Neural crest cell (in vitro differentiated cells): Measurements from ENCODE around the gene NIN. TPM values are rescaled to one million over a fixed set of nuclear protein-coding genes. Genes with fewer than 3 reads are reported as not detected.

ENCODE experiments used
- DNase-seq: peaks from one replicate; pipeline ENCODE4 v3.0.0; 2021; ENCODE audit warnings: low read depth, mixed read lengths, low spot score
- H3K27ac Mint-ChIP-seq: one replicate; pipeline ENCODE4 v1.8.0; 2021; ENCODE audit warnings: mild to moderate bottlenecking, mixed read lengths; ENCODE audit not compliant: unreplicated experiment
- H3K27me3 Mint-ChIP-seq: 2 replicates; pipeline ENCODE4 v1.8.0; 2021; ENCODE audit warnings: low read depth, mild to moderate bottlenecking, mixed read lengths
- H3K36me3 Mint-ChIP-seq: 2 replicates; pipeline ENCODE4 v1.8.0; 2021; ENCODE audit warnings: low read depth, mild to moderate bottlenecking, mixed read lengths
- H3K4me1 Mint-ChIP-seq: 2 replicates; pipeline ENCODE4 v1.8.0; 2021; ENCODE audit warnings: mixed read lengths
- H3K4me3 Mint-ChIP-seq: one replicate; pipeline ENCODE4 v1.8.0; 2021; ENCODE audit warnings: mild to moderate bottlenecking, mixed read lengths
- H3K9me3 Mint-ChIP-seq: 2 replicates; pipeline ENCODE4 v1.8.0; 2021; ENCODE audit warnings: mixed read lengths
- total RNA-seq: library from RNA; stranded (reverse); gene quantifications from 2 replicates; pipeline ENCODE4 v1.2.1, GENCODE V29; 2021
- TF ChIP-seq, protein P1 (sequence below): fragments of 200-600 bp; sonication (generic); conservative IDR thresholded peaks from 2 replicates; pipeline ENCODE4 v1.5.0; 2021; ENCODE audit warnings: antibody characterized with exemption, mild to moderate bottlenecking

NIN gene
- total RNA-seq, 1 donor from 2014 or later: 94.9 TPM

DNA sequence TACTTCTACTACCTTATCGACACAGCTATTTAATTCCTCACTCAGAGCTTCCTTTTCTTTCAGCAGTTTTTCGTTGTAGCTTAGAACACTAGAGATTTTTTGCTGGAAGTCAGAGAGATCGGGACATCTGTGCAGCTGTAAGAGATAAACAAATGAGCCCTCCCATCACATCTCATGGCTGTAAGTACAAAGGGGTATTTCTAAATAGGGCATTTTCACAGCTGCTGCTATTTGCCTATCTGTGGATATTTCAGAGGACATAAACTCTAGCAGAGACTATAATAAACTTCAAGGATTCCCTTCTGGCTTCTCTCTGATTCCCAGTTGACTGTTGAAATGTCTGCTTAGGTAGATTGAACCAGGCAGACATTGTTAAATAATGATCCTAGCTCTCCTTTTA lies 86.7 kb downstream of the NIN start:
- Mint-ChIP-seq H3K4me1 (no peaks in the 10 kb centered on the region), H3K9me3 (peaks cover 2% of the 10 kb centered on the region), H3K27me3 (no peaks in the 10 kb centered on the region), H3K27ac (no peak overlapping the region), H3K4me3 (no peak overlapping the region), H3K36me3 (peaks cover 31% of the 10 kb centered on the region)
- TF ChIP-seq, protein P1, sequence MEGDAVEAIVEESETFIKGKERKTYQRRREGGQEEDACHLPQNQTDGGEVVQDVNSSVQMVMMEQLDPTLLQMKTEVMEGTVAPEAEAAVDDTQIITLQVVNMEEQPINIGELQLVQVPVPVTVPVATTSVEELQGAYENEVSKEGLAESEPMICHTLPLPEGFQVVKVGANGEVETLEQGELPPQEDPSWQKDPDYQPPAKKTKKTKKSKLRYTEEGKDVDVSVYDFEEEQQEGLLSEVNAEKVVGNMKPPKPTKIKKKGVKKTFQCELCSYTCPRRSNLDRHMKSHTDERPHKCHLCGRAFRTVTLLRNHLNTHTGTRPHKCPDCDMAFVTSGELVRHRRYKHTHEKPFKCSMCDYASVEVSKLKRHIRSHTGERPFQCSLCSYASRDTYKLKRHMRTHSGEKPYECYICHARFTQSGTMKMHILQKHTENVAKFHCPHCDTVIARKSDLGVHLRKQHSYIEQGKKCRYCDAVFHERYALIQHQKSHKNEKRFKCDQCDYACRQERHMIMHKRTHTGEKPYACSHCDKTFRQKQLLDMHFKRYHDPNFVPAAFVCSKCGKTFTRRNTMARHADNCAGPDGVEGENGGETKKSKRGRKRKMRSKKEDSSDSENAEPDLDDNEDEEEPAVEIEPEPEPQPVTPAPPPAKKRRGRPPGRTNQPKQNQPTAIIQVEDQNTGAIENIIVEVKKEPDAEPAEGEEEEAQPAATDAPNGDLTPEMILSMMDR: no peak
- DNase-seq: no peak

DNA sequence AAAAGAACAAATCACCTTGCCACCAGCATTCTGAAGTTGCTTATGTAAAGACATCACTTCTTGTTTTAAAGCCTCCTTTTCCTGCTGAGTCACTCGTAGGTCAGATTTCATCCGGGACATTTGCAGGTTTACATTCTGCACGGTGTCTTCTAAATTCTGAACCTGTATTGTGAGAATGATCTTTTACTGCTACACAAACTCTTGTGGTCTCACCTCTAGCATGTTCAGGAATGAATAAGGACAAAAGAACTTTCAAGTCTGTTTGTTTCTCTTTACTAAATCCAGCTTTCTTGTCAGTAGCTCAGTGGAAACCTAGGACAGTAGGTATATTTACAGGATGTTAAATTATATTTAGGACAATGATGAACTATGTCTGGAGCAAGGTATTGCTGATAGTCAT lies 89.4 kb downstream of the NIN start:
- Mint-ChIP-seq H3K27ac (no peak overlapping the region), H3K36me3 (peaks cover 19% of the 10 kb centered on the region), H3K27me3 (no peaks in the 10 kb centered on the region), H3K9me3 (no peaks in the 10 kb centered on the region), H3K4me1 (no peaks in the 10 kb centered on the region), H3K4me3 (no peak overlapping the region)
- no peak for DNase-seq
- TF ChIP-seq, protein P1: no peak

DNA sequence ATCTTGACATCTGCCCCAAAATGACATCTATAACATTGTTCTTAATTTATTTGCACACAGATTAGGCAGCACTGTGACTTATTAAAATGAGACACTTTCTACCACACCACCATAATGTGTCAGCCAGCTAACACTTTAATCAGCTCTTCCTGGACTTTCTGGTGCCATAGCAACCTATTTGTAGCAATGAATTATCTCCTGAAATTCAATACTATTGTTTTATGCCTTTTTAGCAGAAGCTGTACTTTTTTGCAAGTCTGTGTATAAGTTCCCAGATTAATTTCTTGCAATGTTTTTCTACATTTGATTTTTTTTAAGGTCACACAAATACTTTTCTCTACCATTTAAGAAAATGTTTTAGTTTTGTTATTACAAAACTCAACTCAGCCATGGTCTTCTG lies 90.1 kb downstream of the NIN start:
- Mint-ChIP-seq H3K9me3 (no peaks in the 10 kb centered on the region), H3K4me3 (no peak overlapping the region), H3K27ac (no peak overlapping the region), H3K4me1 (no peaks in the 10 kb centered on the region), H3K27me3 (no peaks in the 10 kb centered on the region), H3K36me3 (peaks cover 14% of the 10 kb centered on the region)
- TF ChIP-seq, protein P1: no peak
- DNase-seq: no peak

DNA sequence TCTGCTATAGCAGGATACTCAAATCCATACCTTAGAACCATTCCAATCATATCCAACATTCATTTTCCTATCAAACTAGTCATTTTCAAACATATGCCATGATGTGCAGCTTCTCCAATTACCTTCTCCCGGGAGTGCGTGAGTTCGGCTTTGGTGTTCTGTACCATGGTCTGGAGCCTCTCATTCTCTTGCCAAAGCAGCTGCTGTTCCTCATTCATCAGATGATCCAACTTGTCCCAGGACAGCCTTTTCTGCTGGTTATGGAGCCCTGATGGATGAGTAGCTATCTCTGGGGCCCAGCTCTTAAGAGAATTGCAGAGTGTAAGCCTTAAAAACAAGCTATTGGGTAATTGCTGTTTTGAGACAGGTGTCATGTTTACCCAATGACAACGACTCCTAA lies 91.8 kb downstream of the NIN start:
- peaks cover 18% of the 10 kb centered on the region for H3K36me3 Mint-ChIP-seq
- H3K27ac Mint-ChIP-seq: no peak overlapping the region
- TF ChIP-seq, protein P1: no peak
- no peaks in the 10 kb centered on the region for H3K4me1 Mint-ChIP-seq
- no peak for DNase-seq
- H3K4me3 Mint-ChIP-seq: no peak overlapping the region
- no peaks in the 10 kb centered on the region for H3K27me3 Mint-ChIP-seq
- no peaks in the 10 kb centered on the region for H3K9me3 Mint-ChIP-seq

DNA sequence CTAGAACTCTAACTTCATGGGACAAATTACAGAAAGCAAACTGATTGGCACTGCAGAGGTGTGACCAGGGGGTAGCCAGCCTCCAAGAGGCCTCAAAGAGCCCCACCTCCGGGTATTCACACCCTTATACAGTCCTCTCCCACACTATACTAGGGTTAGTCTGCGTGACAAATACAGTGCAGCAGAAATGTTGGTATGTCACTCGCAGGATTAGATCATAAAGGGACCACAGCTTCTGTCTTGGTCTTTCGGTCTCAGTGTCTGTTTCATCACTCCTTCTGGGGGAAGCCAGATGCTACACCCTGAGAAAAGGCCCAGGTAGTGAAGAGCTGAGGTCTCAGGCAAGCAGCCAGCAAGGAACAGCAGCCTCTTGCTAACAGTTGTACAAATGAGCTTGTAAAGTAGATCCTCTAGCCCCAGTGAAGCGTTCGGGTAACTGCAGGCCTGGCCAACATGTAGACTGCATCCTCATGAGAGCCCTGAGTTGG lies 94.0 kb downstream of the NIN start:
- no peak for DNase-seq
- H3K4me3 Mint-ChIP-seq: no peak overlapping the region
- H3K4me1 Mint-ChIP-seq: no peaks in the 10 kb centered on the region
- no peaks in the 10 kb centered on the region for H3K27me3 Mint-ChIP-seq
- TF ChIP-seq, protein P1: no peak
- peaks cover 16% of the 10 kb centered on the region for H3K36me3 Mint-ChIP-seq
- no peak overlapping the region for H3K27ac Mint-ChIP-seq
- H3K9me3 Mint-ChIP-seq: no peaks in the 10 kb centered on the region
